ENCODE measurements around the gene EXT2.

The EXT2 gene

GRCh38 chr11:44277196-44278090, 182.0 kb downstream of the EXT2 start:
- H3K4me3 ChIP-seq (ENCODE audit: low read depth, low read length), result no peak overlapping the region
- DNase-seq (ENCODE audit: low read depth), result no peak
- no peak for TF ChIP-seq CTCF (conservative IDR thresholded peaks at IDR 0.05; ENCODE audit: low read depth, low read length)

GRCh38 chr11:44279483-44279882, 184.0 kb downstream of the EXT2 start:
- no peak for TF ChIP-seq CTCF (conservative IDR thresholded peaks at IDR 0.05; ENCODE audit: low read depth, low read length)
- H3K4me3 ChIP-seq (ENCODE audit: low read depth, low read length), result no peak overlapping the region

GRCh38 chr11:44280257-44280656, 184.8 kb downstream of the EXT2 start:
- DNase-seq (ENCODE audit: low read depth), result no peak
- H3K4me3 ChIP-seq (ENCODE audit: low read depth, low read length), result no peak overlapping the region
- no peak for TF ChIP-seq CTCF (conservative IDR thresholded peaks at IDR 0.05; ENCODE audit: low read depth, low read length)

More at GRCh38 chr11:44279483-44279882, 184.0 kb downstream of the EXT2 start:
- DNase-seq (ENCODE audit: low read depth), result no peak

GRCh38 chr11:44281151-44281550, 185.7 kb downstream of the EXT2 start:
- no peak for DNase-seq (ENCODE audit: low read depth)
- TF ChIP-seq CTCF (conservative IDR thresholded peaks at IDR 0.05; ENCODE audit: low read depth, low read length), result no peak
- H3K4me3 ChIP-seq (ENCODE audit: low read depth, low read length), result no peak overlapping the region

- no peak for TF ChIP-seq CTCF (conservative IDR thresholded peaks at IDR 0.05; ENCODE audit: low read depth, low read length)
- DNase-seq (ENCODE audit: low read depth), result no peak
- no peak overlapping the region for H3K4me3 ChIP-seq (ENCODE audit: low read depth, low read length)
Measured at GRCh38 chr11:44282620-44283019, 187.1 kb downstream of the EXT2 start.

GRCh38 chr11:44285756-44286155, 190.3 kb downstream of the EXT2 start:
- DNase-seq (ENCODE audit: low read depth), result no peak
- TF ChIP-seq CTCF (conservative IDR thresholded peaks at IDR 0.05; ENCODE audit: low read depth, low read length), result no peak
- H3K4me3 ChIP-seq (ENCODE audit: low read depth, low read length), result no peak overlapping the region

Data from choroid plexus epithelial cell (primary cell).